ENCODE results near the gene CWH43. TPM values are rescaled to one million over a fixed set of nuclear protein-coding genes. Genes with fewer than 3 reads are reported as not detected.
"Not testable (repeated sequence)": the region's sequence is repeated elsewhere in the genome, so short reads cannot be mapped to it uniquely, and the experiment has no call there.

The CWH43 gene
- total and polyA plus RNA-seq, 9 donors = 0.33 to 3.2 (median 0.48) TPM; not detected in 4

GRCh38 chr4:49063670-49064069 lies 77.6 kb downstream of the CWH43 start:
- H3K9me3 ChIP-seq = no peaks in the 10 kb centered on the region
- 29 to 44% (median 33%) methylated on average over 2 of the region's 2 CpGs for WGBS, 3 donors
- H3K4me3 ChIP-seq = no peak overlapping the region
- no peaks in the 10 kb centered on the region for H3K27me3 ChIP-seq
- H3K4me1 ChIP-seq (ENCODE audit: insufficient read depth) = no peaks in the 10 kb centered on the region
- DNase-seq = no peak
- intact Hi-C loops (cut with DNase I) = no loop called here
- TF ChIP-seq CTCF (IDR thresholded peaks at IDR 0.05) = no peak
- TF ChIP-seq EP300 (IDR thresholded peaks at IDR 0.05) = no peak
- TF ChIP-seq POLR2A (IDR thresholded peaks at IDR 0.05) = no peak
- no peak overlapping the region for H3K27ac ChIP-seq
- no peaks in the 10 kb centered on the region for H3K36me3 ChIP-seq

GRCh38 chr4:49072196-49072595 lies 86.1 kb downstream of the CWH43 start:
- H3K9me3 ChIP-seq; H3K36me3 ChIP-seq; intact Hi-C loops (cut with DNase I); H3K27me3 ChIP-seq; H3K27ac ChIP-seq; DNase-seq; H3K4me3 ChIP-seq; H3K4me1 ChIP-seq (ENCODE audit: insufficient read depth): not testable (repeated sequence)
- WGBS, 3 donors = 72 to 83% (median 79%) methylated on average over 11 of the region's 11 CpGs

GRCh38 chr4:49091883-49092282 lies 105.8 kb downstream of the CWH43 start:
- not testable (repeated sequence) for H3K36me3 ChIP-seq

DNA sequence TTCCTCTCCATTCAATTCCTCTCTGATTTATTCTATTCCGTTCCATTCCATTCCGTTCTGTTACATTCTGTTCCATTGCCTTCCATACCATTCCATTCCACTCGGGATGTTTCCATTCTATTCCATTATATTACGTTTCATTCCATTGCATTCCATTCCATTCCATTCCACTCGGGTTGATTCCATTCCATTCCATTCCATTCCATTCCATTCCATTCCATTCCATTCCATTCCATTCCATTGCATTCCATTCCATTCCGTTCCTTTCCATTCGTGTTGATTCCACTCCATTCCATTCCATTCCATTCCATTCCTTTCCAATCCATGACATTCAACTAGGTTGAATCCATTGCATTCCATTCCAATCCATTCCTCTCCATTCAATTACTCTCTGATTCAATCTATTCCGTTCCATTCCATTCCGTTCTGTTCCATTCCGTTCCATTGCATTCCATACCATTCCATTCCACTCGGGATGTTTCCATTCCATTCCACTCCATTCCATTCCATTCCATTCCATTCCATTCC lies 106.6 kb downstream of the CWH43 start:
- H3K4me3 ChIP-seq; H3K4me1 ChIP-seq (ENCODE audit: insufficient read depth); H3K9me3 ChIP-seq; H3K36me3 ChIP-seq; intact Hi-C loops (cut with DNase I); H3K27ac ChIP-seq; DNase-seq; H3K27me3 ChIP-seq: not testable (repeated sequence)
- WGBS, 3 donors = 59 to 69% (median 67%) methylated on average over 11 of the region's 11 CpGs

More at GRCh38 chr4:49091883-49092282, 105.8 kb downstream of the CWH43 start:
- 54 to 57% (median 56%) methylated on average over 7 of the region's 7 CpGs for WGBS, 3 donors
- intact Hi-C loops (cut with DNase I); H3K9me3 ChIP-seq; H3K27me3 ChIP-seq; H3K27ac ChIP-seq; H3K4me3 ChIP-seq; H3K4me1 ChIP-seq (ENCODE audit: insufficient read depth); DNase-seq: not testable (repeated sequence)

DNA sequence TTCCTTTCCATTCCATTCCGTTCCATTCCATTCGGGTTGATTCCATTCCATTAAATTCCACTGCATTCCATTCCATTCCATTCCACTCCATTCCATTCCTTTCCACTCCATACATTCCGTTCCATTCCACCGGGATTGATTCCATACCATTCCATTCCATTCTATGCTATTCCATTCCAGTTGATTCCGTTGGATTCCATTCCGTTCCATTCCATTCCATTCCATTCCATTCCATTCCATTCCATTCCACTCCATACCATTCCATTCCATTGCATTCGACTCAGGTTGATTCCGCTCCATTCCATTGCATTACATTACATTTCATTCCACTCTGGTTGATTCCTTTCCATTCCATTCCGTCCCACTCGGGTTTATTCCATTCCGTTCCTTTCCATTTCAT lies 110.1 kb downstream of the CWH43 start:
- H3K27ac ChIP-seq; DNase-seq; intact Hi-C loops (cut with DNase I); H3K36me3 ChIP-seq; H3K4me1 ChIP-seq (ENCODE audit: insufficient read depth); H3K27me3 ChIP-seq; H3K9me3 ChIP-seq; H3K4me3 ChIP-seq: not testable (repeated sequence)
- 58 to 77% (median 63%) methylated on average over 11 of the region's 11 CpGs for WGBS, 3 donors

GRCh38 chr4:49096627-49097026 lies 110.6 kb downstream of the CWH43 start:
- H3K9me3 ChIP-seq; H3K27me3 ChIP-seq; H3K4me1 ChIP-seq (ENCODE audit: insufficient read depth); H3K4me3 ChIP-seq; H3K27ac ChIP-seq; intact Hi-C loops (cut with DNase I); DNase-seq; H3K36me3 ChIP-seq: not testable (repeated sequence)
- WGBS, 3 donors = 57 to 63% (median 59%) methylated on average over 8 of the region's 8 CpGs

GRCh38 chr4:49097071-49097470 lies 111.0 kb downstream of the CWH43 start:
- WGBS, 3 donors = 54 to 61% (median 54%) methylated on average over 9 of the region's 9 CpGs
- H3K4me3 ChIP-seq; DNase-seq; H3K27me3 ChIP-seq; H3K36me3 ChIP-seq; H3K9me3 ChIP-seq; H3K27ac ChIP-seq; intact Hi-C loops (cut with DNase I); H3K4me1 ChIP-seq (ENCODE audit: insufficient read depth): not testable (repeated sequence)

GRCh38 chr4:49097505-49097904 lies 111.4 kb downstream of the CWH43 start:
- H3K36me3 ChIP-seq; H3K9me3 ChIP-seq; H3K4me1 ChIP-seq (ENCODE audit: insufficient read depth); H3K4me3 ChIP-seq; DNase-seq; H3K27ac ChIP-seq; intact Hi-C loops (cut with DNase I); H3K27me3 ChIP-seq: not testable (repeated sequence)
- WGBS, 3 donors = 52 to 60% (median 54%) methylated on average over 11 of the region's 11 CpGs

GRCh38 chr4:49098034-49098759 lies 112.1 kb downstream of the CWH43 start:
- H3K9me3 ChIP-seq; H3K27me3 ChIP-seq; H3K36me3 ChIP-seq; DNase-seq; H3K4me1 ChIP-seq (ENCODE audit: insufficient read depth); H3K4me3 ChIP-seq; intact Hi-C loops (cut with DNase I); H3K27ac ChIP-seq: not testable (repeated sequence)
- 63 to 64% (median 63%) methylated on average over 14 of the region's 14 CpGs for WGBS, 3 donors

DNA sequence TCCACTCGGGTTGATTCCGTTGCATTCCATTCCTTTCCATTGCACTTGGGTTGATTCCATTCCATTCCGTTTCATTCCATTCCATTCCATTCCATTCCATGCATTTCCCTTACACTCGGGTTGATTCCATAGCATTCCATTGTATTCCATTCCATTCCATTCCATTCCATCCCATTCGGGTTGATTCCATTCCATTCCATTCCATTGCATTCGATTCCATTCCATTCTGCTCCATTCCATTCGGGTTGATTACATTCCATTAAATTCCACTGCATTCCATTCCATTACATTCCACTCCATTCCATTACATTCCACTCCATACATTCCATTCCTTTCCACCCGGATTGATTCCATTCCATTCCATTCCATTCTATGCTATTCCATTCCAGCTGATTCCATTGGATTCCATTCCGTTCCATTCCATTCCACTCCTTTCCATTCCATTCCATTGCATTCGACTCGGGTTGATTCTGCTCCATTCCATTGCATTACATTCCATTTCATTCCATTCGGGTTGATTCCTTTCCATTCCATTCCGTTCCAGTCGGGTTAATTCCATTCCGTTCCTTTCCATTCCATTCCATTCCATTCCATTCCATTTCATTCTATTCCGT lies 113.9 kb downstream of the CWH43 start:
- intact Hi-C loops (cut with DNase I); H3K4me3 ChIP-seq; H3K9me3 ChIP-seq; H3K4me1 ChIP-seq (ENCODE audit: insufficient read depth); H3K27me3 ChIP-seq; H3K36me3 ChIP-seq; H3K27ac ChIP-seq; DNase-seq: not testable (repeated sequence)
- 63 to 70% (median 64%) methylated on average over 16 of the region's 16 CpGs for WGBS, 3 donors

All from ovary (tissue), 9 donors.